Measurements from ENCODE around the gene SEPTIN1. TPM values are rescaled to one million over a fixed set of nuclear protein-coding genes. Genes with fewer than 3 reads are reported as not detected.

Gene SEPTIN1
- total and polyA plus RNA-seq, 8 donors = 2.5 to 6.3 (median 3.1) TPM

- peak; percentile 96 to 97 for TF ChIP-seq CTCF (IDR thresholded peaks at IDR 0.05)
- no peak overlapping the region for H3K4me3 ChIP-seq
- H3K9me3 ChIP-seq = no peaks in the 10 kb centered on the region
- intact Hi-C loops (cut with DNase I) = no loop called here
- peak; percentile 80 to 96 (median 90) for DNase-seq
- H3K27ac ChIP-seq = peak overlapping the region in 1 of 2 donors; percentile 26
- ATAC-seq = peak; percentile 80
- H3K4me1 ChIP-seq = peaks cover 15 to 31% of the 10 kb centered on the region in 2 donors
- H3K27me3 ChIP-seq = no peaks in the 10 kb centered on the region
- H3K36me3 ChIP-seq = peaks cover 0 to 17% of the 10 kb centered on the region in 2 donors
Measured at GRCh38 chr16:30409125-30410060, 27.0 kb upstream of the SEPTIN1 start.

GRCh38 chr16:30407804-30408534, 25.6 kb upstream of the SEPTIN1 start:
- ATAC-seq = peak; percentile 12
- Histone ChIP-seq H3K27me3 (no peaks in the 10 kb centered on the region), H3K4me3 (peak overlapping the region; percentile 60 to 95), H3K9me3 (no peaks in the 10 kb centered on the region), H3K4me1 (peaks cover 15 to 31% of the 10 kb centered on the region in 2 donors), H3K36me3 (peaks cover 0 to 7% of the 10 kb centered on the region in 2 donors), H3K27ac (peak overlapping the region; percentile 76 to 80)
- intact Hi-C loops (cut with DNase I) = no loop called here
- peak in 1 of 4 donors; percentile 21 for DNase-seq
- TF ChIP-seq CTCF (IDR thresholded peaks at IDR 0.05) = no peak

GRCh38 chr16:30407102-30407803, 24.9 kb upstream of the SEPTIN1 start, which contains the start of gene ZNF771:
Gene ZNF771, plus strand, starts transcription at chr16:30407606. Its CDS starts 448 bp downstream, at chr16:30408054.
- intact Hi-C loops (cut with DNase I) = no loop called here
- Histone ChIP-seq H3K27ac (peak within 1 kb of the TSS; percentile 76 to 80), H3K36me3 (peaks cover 0 to under 1% of the 10 kb centered on the region in 2 donors), H3K9me3 (no peaks in the 10 kb centered on the region), H3K27me3 (no peaks in the 10 kb centered on the region), H3K4me3 (peak within 1 kb of the TSS; percentile 60 to 95), H3K4me1 (peaks cover 15 to 31% of the 10 kb centered on the region in 2 donors)
- ATAC-seq (peak; percentile 98), DNase-seq (peak; percentile 91 to 97 (median 92))
- TF ChIP-seq CTCF (IDR thresholded peaks at IDR 0.05) = no peak

GRCh38 chr16:30406795-30407101, 24.4 kb upstream of the SEPTIN1 start:
- Histone ChIP-seq H3K27me3 (no peaks in the 10 kb centered on the region), H3K9me3 (no peaks in the 10 kb centered on the region), H3K27ac (peak overlapping the region; percentile 76 to 80), H3K4me1 (peaks cover 15 to 31% of the 10 kb centered on the region in 2 donors), H3K4me3 (peak overlapping the region; percentile 60 to 95), H3K36me3 (no peaks in the 10 kb centered on the region)
- no peak for TF ChIP-seq CTCF (IDR thresholded peaks at IDR 0.05)
- intact Hi-C loops (cut with DNase I) = no loop called here
- ATAC-seq (no peak), DNase-seq (no peak)
